Measurements from ENCODE around the gene LRRC8C.

The LRRC8C gene

GRCh38 chr1:89719502-89720306 lies 86.8 kb downstream of the LRRC8C start:
- H3K27me3 ChIP-seq (ENCODE audit: control insufficient read depth, insufficient read depth, low read length), result no peaks in the 10 kb centered on the region
- no CpG with 5 or more reads among the region's 5 CpGs for WGBS (ENCODE audit: insufficient coverage, insufficient read length)
- H3K27ac ChIP-seq (ENCODE audit: low read length), result no peak overlapping the region
- no peaks in the 10 kb centered on the region for H3K4me1 ChIP-seq (ENCODE audit: control insufficient read depth, insufficient read depth, low read length)
- no peak for DNase-seq (ENCODE audit: low read depth, low spot score)
- no peaks in the 10 kb centered on the region for H3K36me3 ChIP-seq (ENCODE audit: control insufficient read depth, insufficient read depth, low read length)
- no peaks in the 10 kb centered on the region for H3K9me3 ChIP-seq (ENCODE audit: control insufficient read depth, insufficient read depth, low read length)
- no peak overlapping the region for H3K4me3 ChIP-seq (ENCODE audit: low read length)

GRCh38 chr1:89720839-89721238 lies 87.9 kb downstream of the LRRC8C start:
- H3K36me3 ChIP-seq (ENCODE audit: control insufficient read depth, insufficient read depth, low read length), result no peaks in the 10 kb centered on the region
- no peak for DNase-seq (ENCODE audit: low read depth, low spot score)
- WGBS (ENCODE audit: insufficient coverage, insufficient read length), result no CpG with 5 or more reads among the region's 1 CpG
- H3K4me1 ChIP-seq (ENCODE audit: control insufficient read depth, insufficient read depth, low read length), result no peaks in the 10 kb centered on the region
- H3K4me3 ChIP-seq (ENCODE audit: low read length), result no peak overlapping the region
- H3K27me3 ChIP-seq (ENCODE audit: control insufficient read depth, insufficient read depth, low read length), result no peaks in the 10 kb centered on the region
- H3K27ac ChIP-seq (ENCODE audit: low read length), result no peak overlapping the region
- no peaks in the 10 kb centered on the region for H3K9me3 ChIP-seq (ENCODE audit: control insufficient read depth, insufficient read depth, low read length)

GRCh38 chr1:89721351-89721750 lies 88.4 kb downstream of the LRRC8C start:
- no peak for DNase-seq (ENCODE audit: low read depth, low spot score)
- Histone ChIP-seq H3K9me3 (ENCODE audit: control insufficient read depth, insufficient read depth, low read length) (no peaks in the 10 kb centered on the region), H3K27ac (ENCODE audit: low read length) (no peak overlapping the region), H3K4me3 (ENCODE audit: low read length) (no peak overlapping the region), H3K27me3 (ENCODE audit: control insufficient read depth, insufficient read depth, low read length) (no peaks in the 10 kb centered on the region), H3K36me3 (ENCODE audit: control insufficient read depth, insufficient read depth, low read length) (no peaks in the 10 kb centered on the region), H3K4me1 (ENCODE audit: control insufficient read depth, insufficient read depth, low read length) (no peaks in the 10 kb centered on the region)
- no CpG with 5 or more reads among the region's 3 CpGs for WGBS (ENCODE audit: insufficient coverage, insufficient read length)

DNA sequence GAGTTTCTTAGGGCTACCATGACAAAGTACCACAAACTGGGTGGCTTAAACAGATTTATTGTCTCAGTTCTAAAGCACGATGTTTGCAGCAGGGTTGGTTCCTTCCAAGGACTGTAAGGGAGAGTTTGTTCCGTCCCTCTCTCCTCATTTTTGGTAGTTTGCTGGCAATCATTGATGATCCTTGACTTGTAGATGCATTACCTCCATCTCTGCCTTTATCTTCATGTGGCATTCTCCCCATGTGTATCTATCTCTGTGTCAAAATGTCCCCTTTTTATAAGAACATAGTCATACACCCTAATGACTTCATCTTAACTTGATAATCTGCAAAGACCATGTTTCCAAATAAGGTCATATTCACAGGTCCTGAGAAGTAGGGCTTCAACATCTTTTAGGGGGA lies 90.2 kb downstream of the LRRC8C start:
- no CpG with 5 or more reads among the region's 2 CpGs for WGBS (ENCODE audit: insufficient coverage, insufficient read length)

DNA sequence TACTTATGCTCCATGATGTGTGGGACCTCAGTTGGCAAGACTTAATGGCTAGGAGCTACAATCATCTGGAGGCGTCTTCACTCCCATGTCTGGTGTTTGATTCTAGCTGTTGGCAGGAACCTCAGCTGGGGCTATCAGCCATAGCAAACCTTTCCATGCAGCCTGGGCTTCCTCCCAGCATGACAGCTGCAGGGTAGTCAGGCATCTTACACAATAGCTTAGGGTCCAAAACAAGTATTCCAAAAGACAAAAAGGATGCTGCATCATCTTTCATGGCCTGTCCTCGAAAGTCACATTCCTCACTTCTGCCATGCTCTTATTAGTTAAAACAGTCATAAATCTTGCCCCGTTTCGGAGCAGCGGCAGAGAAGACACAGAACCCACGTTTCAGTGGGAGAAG lies 90.9 kb downstream of the LRRC8C start:
- H3K27me3 ChIP-seq (ENCODE audit: control insufficient read depth, insufficient read depth, low read length), result no peaks in the 10 kb centered on the region
- H3K4me1 ChIP-seq (ENCODE audit: control insufficient read depth, insufficient read depth, low read length), result no peaks in the 10 kb centered on the region
- no peak overlapping the region for H3K27ac ChIP-seq (ENCODE audit: low read length)
- no peak for DNase-seq (ENCODE audit: low read depth, low spot score)
- no CpG with 5 or more reads among the region's 6 CpGs for WGBS (ENCODE audit: insufficient coverage, insufficient read length)
- H3K4me3 ChIP-seq (ENCODE audit: low read length), result no peak overlapping the region
- H3K9me3 ChIP-seq (ENCODE audit: control insufficient read depth, insufficient read depth, low read length), result no peaks in the 10 kb centered on the region
- no peaks in the 10 kb centered on the region for H3K36me3 ChIP-seq (ENCODE audit: control insufficient read depth, insufficient read depth, low read length)

More for the DNA sequence above, 90.2 kb downstream of the LRRC8C start:
- no peak for DNase-seq (ENCODE audit: low read depth, low spot score)
- Histone ChIP-seq H3K36me3 (ENCODE audit: control insufficient read depth, insufficient read depth, low read length) (no peaks in the 10 kb centered on the region), H3K9me3 (ENCODE audit: control insufficient read depth, insufficient read depth, low read length) (no peaks in the 10 kb centered on the region), H3K4me3 (ENCODE audit: low read length) (no peak overlapping the region), H3K4me1 (ENCODE audit: control insufficient read depth, insufficient read depth, low read length) (no peaks in the 10 kb centered on the region), H3K27ac (ENCODE audit: low read length) (no peak overlapping the region), H3K27me3 (ENCODE audit: control insufficient read depth, insufficient read depth, low read length) (no peaks in the 10 kb centered on the region)

DNA sequence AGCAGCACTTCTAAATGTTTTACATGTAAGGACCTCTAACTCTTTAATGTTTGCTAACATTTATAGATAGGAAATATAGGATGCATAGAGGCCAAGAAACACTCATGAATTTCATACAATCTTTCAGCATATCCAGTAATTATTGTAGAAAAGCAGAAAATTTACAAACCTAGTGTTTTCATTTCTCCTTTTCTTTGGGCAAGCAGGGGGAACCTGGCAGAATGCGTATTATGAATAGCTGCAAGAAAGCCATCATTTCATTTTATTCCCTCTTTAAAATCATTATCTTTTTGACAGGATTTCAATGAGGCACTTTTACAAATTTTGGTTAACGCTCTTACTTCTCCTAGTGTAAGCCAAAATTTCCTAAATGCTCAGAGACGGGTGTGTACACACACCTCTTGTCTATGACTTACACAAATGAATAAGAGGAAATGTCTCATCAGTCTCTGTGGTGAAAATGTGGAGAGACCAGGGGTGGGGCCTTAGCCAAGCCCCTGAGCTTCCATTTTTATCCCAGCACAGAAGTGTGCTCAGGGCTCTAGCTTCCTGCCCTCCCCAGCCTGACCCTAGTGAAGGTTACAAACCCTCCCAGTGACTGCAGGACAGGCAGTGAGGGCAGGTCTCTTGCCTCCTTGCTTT lies 91.6 kb downstream of the LRRC8C start:
- H3K27ac ChIP-seq (ENCODE audit: low read length), result no peak overlapping the region
- no peak for DNase-seq (ENCODE audit: low read depth, low spot score)
- no CpG with 5 or more reads among the region's 3 CpGs for WGBS (ENCODE audit: insufficient coverage, insufficient read length)

DNA sequence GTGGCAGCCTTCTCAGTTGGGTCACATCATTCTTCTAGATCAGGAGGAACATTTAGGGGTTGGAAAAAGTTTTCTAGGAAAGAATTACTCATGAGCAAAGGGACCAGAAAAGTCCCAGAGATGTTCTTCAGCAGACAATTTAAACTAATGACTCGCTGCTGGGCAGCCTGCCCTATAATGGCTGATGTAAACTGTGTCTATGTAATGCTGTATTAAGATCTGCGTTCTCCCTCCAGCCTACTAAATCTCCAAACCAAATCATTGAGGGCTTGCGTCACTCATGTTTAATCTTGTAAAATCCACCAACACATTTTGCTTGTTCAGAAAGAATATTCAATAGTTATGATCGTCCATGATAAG lies 92.1 kb downstream of the LRRC8C start:
- DNase-seq (ENCODE audit: low read depth, low spot score), result no peak
- no peaks in the 10 kb centered on the region for H3K4me1 ChIP-seq (ENCODE audit: control insufficient read depth, insufficient read depth, low read length)

More for the DNA sequence above, 91.6 kb downstream of the LRRC8C start:
- Histone ChIP-seq H3K27me3 (ENCODE audit: control insufficient read depth, insufficient read depth, low read length) (no peaks in the 10 kb centered on the region), H3K4me1 (ENCODE audit: control insufficient read depth, insufficient read depth, low read length) (no peaks in the 10 kb centered on the region), H3K9me3 (ENCODE audit: control insufficient read depth, insufficient read depth, low read length) (no peaks in the 10 kb centered on the region), H3K36me3 (ENCODE audit: control insufficient read depth, insufficient read depth, low read length) (no peaks in the 10 kb centered on the region), H3K4me3 (ENCODE audit: low read length) (no peak overlapping the region)

DNA sequence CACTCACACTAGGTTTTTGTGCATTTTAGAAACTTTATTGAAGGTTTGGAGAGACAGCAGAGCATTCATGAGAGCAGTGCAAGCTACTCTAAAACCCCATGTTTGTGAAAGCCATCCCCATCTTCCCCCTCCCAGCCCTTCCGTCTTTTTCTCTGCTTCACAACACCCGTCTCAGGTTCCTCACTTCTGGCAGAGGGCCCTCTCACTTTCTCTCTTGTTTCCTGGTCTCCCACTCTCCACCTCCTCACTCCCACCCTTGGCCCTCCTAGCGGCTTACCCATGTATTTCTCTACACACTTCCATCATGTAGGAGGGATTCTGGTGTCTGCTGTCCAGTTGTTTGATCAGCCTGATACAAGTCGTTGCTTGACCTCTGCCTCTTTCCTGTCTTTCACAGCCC lies 92.7 kb downstream of the LRRC8C start:
- H3K27me3 ChIP-seq (ENCODE audit: control insufficient read depth, insufficient read depth, low read length), result no peaks in the 10 kb centered on the region
- no peak overlapping the region for H3K4me3 ChIP-seq (ENCODE audit: low read length)
- no peak for DNase-seq (ENCODE audit: low read depth, low spot score)
- no CpG with 5 or more reads among the region's 4 CpGs for WGBS (ENCODE audit: insufficient coverage, insufficient read length)
- H3K4me1 ChIP-seq (ENCODE audit: control insufficient read depth, insufficient read depth, low read length), result no peaks in the 10 kb centered on the region
- no peaks in the 10 kb centered on the region for H3K9me3 ChIP-seq (ENCODE audit: control insufficient read depth, insufficient read depth, low read length)
- no peak overlapping the region for H3K27ac ChIP-seq (ENCODE audit: low read length)
- H3K36me3 ChIP-seq (ENCODE audit: control insufficient read depth, insufficient read depth, low read length), result no peaks in the 10 kb centered on the region

More for the DNA sequence above, 92.1 kb downstream of the LRRC8C start:
- no peak overlapping the region for H3K4me3 ChIP-seq (ENCODE audit: low read length)
- no peaks in the 10 kb centered on the region for H3K9me3 ChIP-seq (ENCODE audit: control insufficient read depth, insufficient read depth, low read length)
- no peaks in the 10 kb centered on the region for H3K27me3 ChIP-seq (ENCODE audit: control insufficient read depth, insufficient read depth, low read length)
- no peaks in the 10 kb centered on the region for H3K36me3 ChIP-seq (ENCODE audit: control insufficient read depth, insufficient read depth, low read length)
- H3K27ac ChIP-seq (ENCODE audit: low read length), result no peak overlapping the region
- WGBS (ENCODE audit: insufficient coverage, insufficient read length), result no CpG with 5 or more reads among the region's 4 CpGs

DNA sequence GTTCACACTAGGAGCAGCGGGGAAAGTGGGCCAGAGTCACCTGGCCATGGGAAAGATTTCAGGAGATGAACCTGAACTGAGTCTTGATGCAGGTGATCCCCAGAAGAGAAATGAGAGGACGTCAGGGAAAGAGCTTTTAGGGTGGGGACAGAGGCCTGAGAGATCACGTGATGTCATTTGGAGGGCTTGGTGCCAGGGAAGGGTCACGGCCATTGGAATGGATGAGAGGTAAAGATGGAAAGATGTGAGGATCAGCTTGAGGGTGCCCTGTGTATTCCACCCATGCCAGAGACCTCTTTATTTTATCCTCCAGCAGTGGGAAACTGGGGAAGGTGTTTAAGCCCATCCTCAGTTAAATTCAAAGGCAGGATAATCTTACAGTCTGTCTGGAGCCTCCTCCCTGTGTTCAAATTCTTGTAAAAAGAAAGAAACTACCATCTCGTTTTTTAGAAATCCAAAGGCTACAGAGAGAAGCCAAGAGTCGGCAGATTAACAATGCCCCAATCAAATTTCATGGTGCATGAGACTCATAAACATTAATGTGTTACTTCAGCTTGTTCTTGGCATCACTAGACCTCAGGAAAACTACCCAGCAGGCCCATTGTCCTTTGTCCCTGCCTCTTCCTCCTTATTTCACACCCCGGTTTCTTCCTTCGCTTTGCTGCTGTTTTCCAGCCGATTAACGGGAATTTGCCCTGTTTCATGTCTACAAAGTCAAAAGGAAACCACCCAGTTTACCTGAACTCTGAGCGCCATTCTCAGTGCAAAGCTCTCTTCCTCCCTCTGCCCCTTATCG lies 94.8 kb downstream of the LRRC8C start:
- Histone ChIP-seq H3K36me3 (ENCODE audit: control insufficient read depth, insufficient read depth, low read length) (no peaks in the 10 kb centered on the region), H3K27ac (ENCODE audit: low read length) (no peak overlapping the region), H3K4me3 (ENCODE audit: low read length) (no peak overlapping the region), H3K4me1 (ENCODE audit: control insufficient read depth, insufficient read depth, low read length) (no peaks in the 10 kb centered on the region), H3K9me3 (ENCODE audit: control insufficient read depth, insufficient read depth, low read length) (no peaks in the 10 kb centered on the region), H3K27me3 (ENCODE audit: control insufficient read depth, insufficient read depth, low read length) (no peaks in the 10 kb centered on the region)
- no peak for DNase-seq (ENCODE audit: low read depth, low spot score)
- no CpG with 5 or more reads among the region's 12 CpGs for WGBS (ENCODE audit: insufficient coverage, insufficient read length)

DNA sequence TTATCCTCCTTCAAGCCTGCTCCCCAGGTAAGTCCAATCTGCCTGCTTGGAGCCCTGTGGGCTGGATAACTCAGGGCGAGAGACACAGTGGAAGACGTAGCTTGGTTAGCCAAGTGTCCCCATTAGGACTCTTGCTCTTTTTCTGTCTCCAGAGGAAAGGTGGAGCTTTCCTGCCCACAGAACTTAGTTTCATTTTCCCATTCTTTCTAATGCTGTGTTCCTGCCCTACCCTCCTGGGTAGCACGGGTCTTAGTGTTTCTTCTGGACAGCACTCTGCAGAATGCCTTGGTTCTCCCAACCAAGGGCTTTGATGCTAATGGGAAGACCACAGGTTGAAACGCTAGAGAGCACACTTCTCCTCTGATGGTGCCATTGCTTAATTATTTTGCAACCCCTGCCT lies 95.5 kb downstream of the LRRC8C start:
- Histone ChIP-seq H3K36me3 (ENCODE audit: control insufficient read depth, insufficient read depth, low read length) (no peaks in the 10 kb centered on the region), H3K27ac (ENCODE audit: low read length) (no peak overlapping the region), H3K9me3 (ENCODE audit: control insufficient read depth, insufficient read depth, low read length) (no peaks in the 10 kb centered on the region), H3K27me3 (ENCODE audit: control insufficient read depth, insufficient read depth, low read length) (no peaks in the 10 kb centered on the region), H3K4me1 (ENCODE audit: control insufficient read depth, insufficient read depth, low read length) (no peaks in the 10 kb centered on the region), H3K4me3 (ENCODE audit: low read length) (no peak overlapping the region)
- no CpG with 5 or more reads among the region's 4 CpGs for WGBS (ENCODE audit: insufficient coverage, insufficient read length)
- DNase-seq (ENCODE audit: low read depth, low spot score), result no peak
